ENCODE results near the gene LRRC70. TPM values are rescaled to one million over a fixed set of nuclear protein-coding genes. Genes with fewer than 3 reads are reported as not detected.

Gene LRRC70
- 10 to 100 TPM in 1 of 2 donors, 1 to 10 TPM in 1; 9.6 to 13.1 TPM for total RNA-seq
- 1 to 10 TPM in 1 of 2 donors, not detected in 1; 2.5 TPM for polyA plus RNA-seq
- long read RNA-seq, donor 1, partial matches to known transcripts = 0 of 9 reads
- long read RNA-seq, donor 1, other reads (novel, unspliced or antisense) = 2 of 9 reads
- long read RNA-seq, donor 2, partial matches to known transcripts = 0 of 4 reads
- long read RNA-seq, donor 2, other reads (novel, unspliced or antisense) = 0 of 4 reads

GRCh38 chr5:62578540-62578939, at the start of gene LRRC70:
Gene LRRC70, plus strand, starts transcription at chr5:62578819. Its CDS starts 620 bp downstream, at chr5:62579439.
- DNase-seq (no peak), ATAC-seq (ENCODE audit: low FRiP score) (peak; percentile 56)
- no peak within 1 kb of the TSS for H3K4me3 ChIP-seq (ENCODE audit: low read length in 2 of 2)
- H3K27me3 ChIP-seq (ENCODE audit: control insufficient read depth in 1 of 2, insufficient read depth in 2 of 2, low read length in 1 of 2) = no peaks in the 10 kb centered on the region
- no peaks in the 10 kb centered on the region for H3K36me3 ChIP-seq (ENCODE audit: control insufficient read depth in 1 of 2, insufficient read depth in 2 of 2, low read length in 1 of 2)
- intact Hi-C loops (cut with DNase I) = no loop called here
- H3K27ac ChIP-seq (ENCODE audit: low read depth in 1 of 2, low read length in 2 of 2) = no peak within 1 kb of the TSS
- H3K4me1 ChIP-seq (ENCODE audit: control insufficient read depth in 1 of 2, insufficient read depth in 2 of 2, low read length in 2 of 2) = no peaks in the 10 kb centered on the region
- no peaks in the 10 kb centered on the region for H3K9me3 ChIP-seq (ENCODE audit: control insufficient read depth, low read length)
- WGBS, 2 donors = 55% methylated on average over 4 of the region's 4 CpGs

GRCh38 chr5:62533597-62533996, 45.0 kb upstream of the LRRC70 start:
- DNase-seq = no peak
- intact Hi-C loops (cut with DNase I) = no loop called here
- no peak for ATAC-seq (ENCODE audit: low FRiP score)

GRCh38 chr5:62534461-62535236, 44.0 kb upstream of the LRRC70 start:
- no peak overlapping the region for H3K4me3 ChIP-seq (ENCODE audit: low read length in 2 of 2)
- no peak overlapping the region for H3K27ac ChIP-seq (ENCODE audit: low read depth in 1 of 2, low read length in 2 of 2)
- peaks cover 0 to 2% of the 10 kb centered on the region in 2 donors for H3K36me3 ChIP-seq (ENCODE audit: control insufficient read depth in 1 of 2, insufficient read depth in 2 of 2, low read length in 1 of 2)
- ATAC-seq (ENCODE audit: low FRiP score) (no peak), DNase-seq (no peak)
- WGBS, 2 donors = 61 to 95% methylated on average over 4 of the region's 4 CpGs
- no peaks in the 10 kb centered on the region for H3K9me3 ChIP-seq (ENCODE audit: control insufficient read depth, low read length)
- H3K4me1 ChIP-seq (ENCODE audit: control insufficient read depth in 1 of 2, insufficient read depth in 2 of 2, low read length in 2 of 2) = no peaks in the 10 kb centered on the region
- no peaks in the 10 kb centered on the region for H3K27me3 ChIP-seq (ENCODE audit: control insufficient read depth in 1 of 2, insufficient read depth in 2 of 2, low read length in 1 of 2)
- intact Hi-C loops (cut with DNase I) = no loop called here

More at GRCh38 chr5:62533597-62533996, 45.0 kb upstream of the LRRC70 start:
- no peaks in the 10 kb centered on the region for H3K9me3 ChIP-seq (ENCODE audit: control insufficient read depth, low read length)
- peaks cover 0 to 1% of the 10 kb centered on the region in 2 donors for H3K36me3 ChIP-seq (ENCODE audit: control insufficient read depth in 1 of 2, insufficient read depth in 2 of 2, low read length in 1 of 2)
- H3K4me1 ChIP-seq (ENCODE audit: control insufficient read depth in 1 of 2, insufficient read depth in 2 of 2, low read length in 2 of 2) = no peaks in the 10 kb centered on the region
- WGBS, 2 donors = 73 to 89% methylated on average over 2 of the region's 2 CpGs
- H3K4me3 ChIP-seq (ENCODE audit: low read length in 2 of 2) = no peak overlapping the region
- H3K27ac ChIP-seq (ENCODE audit: low read depth in 1 of 2, low read length in 2 of 2) = no peak overlapping the region
- no peaks in the 10 kb centered on the region for H3K27me3 ChIP-seq (ENCODE audit: control insufficient read depth in 1 of 2, insufficient read depth in 2 of 2, low read length in 1 of 2)

- no peak for ATAC-seq (ENCODE audit: low FRiP score)
- Histone ChIP-seq H3K27ac (ENCODE audit: low read depth in 1 of 2, low read length in 2 of 2) (no peak overlapping the region), H3K4me1 (ENCODE audit: control insufficient read depth in 1 of 2, insufficient read depth in 2 of 2, low read length in 2 of 2) (no peaks in the 10 kb centered on the region), H3K27me3 (ENCODE audit: control insufficient read depth in 1 of 2, insufficient read depth in 2 of 2, low read length in 1 of 2) (no peaks in the 10 kb centered on the region), H3K36me3 (ENCODE audit: control insufficient read depth in 1 of 2, insufficient read depth in 2 of 2, low read length in 1 of 2) (peaks cover 0 to 2% of the 10 kb centered on the region in 2 donors), H3K4me3 (ENCODE audit: low read length in 2 of 2) (no peak overlapping the region), H3K9me3 (ENCODE audit: control insufficient read depth, low read length) (no peaks in the 10 kb centered on the region)
- 95 to 98% methylated on average over 2 of the region's 2 CpGs for WGBS, 2 donors
- no peak for DNase-seq
- intact Hi-C loops (cut with DNase I) = no loop called here
Measured at GRCh38 chr5:62536232-62536631, 42.4 kb upstream of the LRRC70 start.

- WGBS, 2 donors = 91 to 94% methylated on average over 2 of the region's 2 CpGs
- no peak for DNase-seq
- Histone ChIP-seq H3K4me3 (ENCODE audit: low read length in 2 of 2) (no peak overlapping the region), H3K27ac (ENCODE audit: low read depth in 1 of 2, low read length in 2 of 2) (no peak overlapping the region), H3K9me3 (ENCODE audit: control insufficient read depth, low read length) (no peaks in the 10 kb centered on the region), H3K36me3 (ENCODE audit: control insufficient read depth in 1 of 2, insufficient read depth in 2 of 2, low read length in 1 of 2) (peaks cover 0 to 2% of the 10 kb centered on the region in 2 donors), H3K27me3 (ENCODE audit: control insufficient read depth in 1 of 2, insufficient read depth in 2 of 2, low read length in 1 of 2) (no peaks in the 10 kb centered on the region), H3K4me1 (ENCODE audit: control insufficient read depth in 1 of 2, insufficient read depth in 2 of 2, low read length in 2 of 2) (no peaks in the 10 kb centered on the region)
- intact Hi-C loops (cut with DNase I) = no loop called here
- ATAC-seq (ENCODE audit: low FRiP score) = no peak
Measured at GRCh38 chr5:62536783-62537182, 41.8 kb upstream of the LRRC70 start.

- ATAC-seq (ENCODE audit: low FRiP score) = no peak
- WGBS, 2 donors = 89 to 91% methylated on average over 9 of the region's 9 CpGs
- H3K36me3 ChIP-seq (ENCODE audit: control insufficient read depth in 1 of 2, insufficient read depth in 2 of 2, low read length in 1 of 2) = peaks cover 0 to 2% of the 10 kb centered on the region in 2 donors
Measured at GRCh38 chr5:62538017-62538942, 40.3 kb upstream of the LRRC70 start.

GRCh38 chr5:62542720-62543119, 35.9 kb upstream of the LRRC70 start:
- peaks cover 0 to 2% of the 10 kb centered on the region in 2 donors for H3K36me3 ChIP-seq (ENCODE audit: control insufficient read depth in 1 of 2, insufficient read depth in 2 of 2, low read length in 1 of 2)
- H3K27me3 ChIP-seq (ENCODE audit: control insufficient read depth in 1 of 2, insufficient read depth in 2 of 2, low read length in 1 of 2) = no peaks in the 10 kb centered on the region
- no peak overlapping the region for H3K4me3 ChIP-seq (ENCODE audit: low read length in 2 of 2)
- ATAC-seq (ENCODE audit: low FRiP score) (no peak), DNase-seq (no peak)
- H3K4me1 ChIP-seq (ENCODE audit: control insufficient read depth in 1 of 2, insufficient read depth in 2 of 2, low read length in 2 of 2) = no peaks in the 10 kb centered on the region
- H3K27ac ChIP-seq (ENCODE audit: low read depth in 1 of 2, low read length in 2 of 2) = no peak overlapping the region
- no peaks in the 10 kb centered on the region for H3K9me3 ChIP-seq (ENCODE audit: control insufficient read depth, low read length)
- WGBS, 2 donors = 83 to 95% methylated on average over 1 of the region's 1 CpG
- intact Hi-C loops (cut with DNase I) = no loop called here

More at GRCh38 chr5:62538017-62538942, 40.3 kb upstream of the LRRC70 start:
- no peaks in the 10 kb centered on the region for H3K4me1 ChIP-seq (ENCODE audit: control insufficient read depth in 1 of 2, insufficient read depth in 2 of 2, low read length in 2 of 2)
- H3K9me3 ChIP-seq (ENCODE audit: control insufficient read depth, low read length) = no peaks in the 10 kb centered on the region
- no peaks in the 10 kb centered on the region for H3K27me3 ChIP-seq (ENCODE audit: control insufficient read depth in 1 of 2, insufficient read depth in 2 of 2, low read length in 1 of 2)
- no peak for DNase-seq
- no peak overlapping the region for H3K27ac ChIP-seq (ENCODE audit: low read depth in 1 of 2, low read length in 2 of 2)
- intact Hi-C loops (cut with DNase I) = no loop called here
- H3K4me3 ChIP-seq (ENCODE audit: low read length in 2 of 2) = no peak overlapping the region

- Histone ChIP-seq H3K36me3 (ENCODE audit: control insufficient read depth in 1 of 2, insufficient read depth in 2 of 2, low read length in 1 of 2) (no peaks in the 10 kb centered on the region), H3K9me3 (ENCODE audit: control insufficient read depth, low read length) (no peaks in the 10 kb centered on the region), H3K27ac (ENCODE audit: low read depth in 1 of 2, low read length in 2 of 2) (no peak overlapping the region), H3K4me3 (ENCODE audit: low read length in 2 of 2) (no peak overlapping the region), H3K4me1 (ENCODE audit: control insufficient read depth in 1 of 2, insufficient read depth in 2 of 2, low read length in 2 of 2) (no peaks in the 10 kb centered on the region), H3K27me3 (ENCODE audit: control insufficient read depth in 1 of 2, insufficient read depth in 2 of 2, low read length in 1 of 2) (no peaks in the 10 kb centered on the region)
- ATAC-seq (ENCODE audit: low FRiP score) = no peak
- DNase-seq = no peak
- WGBS, 2 donors = 69% methylated on average over 3 of the region's 3 CpGs
- intact Hi-C loops (cut with DNase I) = no loop called here
Measured at GRCh38 chr5:62547945-62548630, 30.5 kb upstream of the LRRC70 start.
